Lower leg skin (tissue), 4 donors: Measurements from ENCODE around the gene TMEM138. TPM values are rescaled to one million over a fixed set of nuclear protein-coding genes. Genes with fewer than 3 reads are reported as not detected.

Source experiments
- DNase-seq, 2 donors: peaks; one replicate each; pipeline ENCODE4 v3.0.0-alpha.2; 2019; ENCODE audit warnings: low spot score in 2 of 2
- H3K4me3 ChIP-seq: fragments of 200-600 bp; sonication (generic); 2 replicates; pipeline ENCODE4 v1.5.1; 2017; ENCODE audit warnings: mild to moderate bottlenecking, low read depth; ENCODE audit not compliant: poor library complexity, severe bottlenecking
- POLR2A ChIP-seq, 2 donors: fragments of 450-650 bp; IDR thresholded peaks; one replicate each; pipeline ENCODE4 v1.6.1; 2016 to 2017; ENCODE audit warnings: antibody characterized with exemption in 2 of 2, mild to moderate bottlenecking in 1 of 2, moderate library complexity in 1 of 2
- WGBS, 2 donors: methylation state at CpG; one replicate each; pipeline ENCODE4 v1.1.5; 2018; 5-methylcytosine and 5-hydroxymethylcytosine counted together
- intact Hi-C: fragments of 100-400 bp; cut with DNase I; formaldehyde crosslinking; loops from one replicate; pipeline ENCODE4 v1.15.0; 2023; ENCODE audit warnings: low total_unique reads
- total RNA-seq, 4 donors: library from RNA; depleted of rRNA; stranded (reverse); fragments of >200 nt; gene quantifications; one replicate each; pipeline ENCODE4 v1.1.0, GENCODE V29; 2016
- TF ChIP-seq, protein P1 (sequence below), 3 donors: fragments of 450-650 bp; IDR thresholded peaks; one replicate each; pipeline ENCODE4 v1.5.1; 2016; ENCODE audit warnings: antibody characterized with exemption in 3 of 3, mild to moderate bottlenecking in 3 of 3, moderate library complexity in 2 of 3

Gene TMEM138
- total RNA-seq, 4 donors from 2014 or later = 12.7 to 47.2 (median 18.1) TPM

GRCh38 chr11:61334434-61335354 lies 27.5 kb upstream of the TMEM138 start:
- 77 to 85% methylated on average over 16 of the region's 16 CpGs for WGBS, 2 donors
- DNase-seq = peak in 1 of 2 donors; percentile 67
- TF ChIP-seq, protein P1, sequence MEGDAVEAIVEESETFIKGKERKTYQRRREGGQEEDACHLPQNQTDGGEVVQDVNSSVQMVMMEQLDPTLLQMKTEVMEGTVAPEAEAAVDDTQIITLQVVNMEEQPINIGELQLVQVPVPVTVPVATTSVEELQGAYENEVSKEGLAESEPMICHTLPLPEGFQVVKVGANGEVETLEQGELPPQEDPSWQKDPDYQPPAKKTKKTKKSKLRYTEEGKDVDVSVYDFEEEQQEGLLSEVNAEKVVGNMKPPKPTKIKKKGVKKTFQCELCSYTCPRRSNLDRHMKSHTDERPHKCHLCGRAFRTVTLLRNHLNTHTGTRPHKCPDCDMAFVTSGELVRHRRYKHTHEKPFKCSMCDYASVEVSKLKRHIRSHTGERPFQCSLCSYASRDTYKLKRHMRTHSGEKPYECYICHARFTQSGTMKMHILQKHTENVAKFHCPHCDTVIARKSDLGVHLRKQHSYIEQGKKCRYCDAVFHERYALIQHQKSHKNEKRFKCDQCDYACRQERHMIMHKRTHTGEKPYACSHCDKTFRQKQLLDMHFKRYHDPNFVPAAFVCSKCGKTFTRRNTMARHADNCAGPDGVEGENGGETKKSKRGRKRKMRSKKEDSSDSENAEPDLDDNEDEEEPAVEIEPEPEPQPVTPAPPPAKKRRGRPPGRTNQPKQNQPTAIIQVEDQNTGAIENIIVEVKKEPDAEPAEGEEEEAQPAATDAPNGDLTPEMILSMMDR (IDR thresholded peaks at IDR 0.05) = no peak
- no peak for TF ChIP-seq POLR2A (IDR thresholded peaks at IDR 0.05)
- no peak overlapping the region for H3K4me3 ChIP-seq
- intact Hi-C loops = loop anchor here (5.0 kb wide), 1 partner anchor 53 kb away; no protein-coding TSS in a partner anchor

DNA sequence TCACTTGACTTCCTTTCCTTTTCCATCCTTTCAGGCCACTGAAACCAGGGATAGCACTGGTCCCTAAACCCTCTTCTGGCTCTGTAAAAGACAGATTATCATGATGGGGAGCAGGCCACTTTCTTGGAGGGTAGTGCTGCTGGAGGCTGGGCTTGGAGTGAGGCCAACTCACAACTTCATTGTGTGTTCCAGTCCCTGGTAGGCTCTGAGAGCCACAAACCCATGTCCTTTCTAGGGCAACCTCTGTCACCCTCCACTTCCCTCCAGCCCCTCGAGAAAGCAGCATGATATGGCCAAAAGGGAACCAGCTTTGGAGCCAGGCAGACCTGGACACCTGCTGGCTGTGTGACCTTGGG lies 26.8 kb upstream of the TMEM138 start:
- intact Hi-C loops = loop anchor here (5.0 kb wide), 1 partner anchor 52 kb away; no protein-coding TSS in a partner anchor
- TF ChIP-seq, protein P1 (IDR thresholded peaks at IDR 0.05) = no peak
- no peak for TF ChIP-seq POLR2A (IDR thresholded peaks at IDR 0.05)
- WGBS, 2 donors = 80 to 92% methylated on average over 1 of the region's 1 CpG
- DNase-seq = peak in 1 of 2 donors; percentile 82
- H3K4me3 ChIP-seq = no peak overlapping the region

GRCh38 chr11:61336171-61336935 lies 25.8 kb upstream of the TMEM138 start:
- H3K4me3 ChIP-seq = no peak overlapping the region
- TF ChIP-seq POLR2A (IDR thresholded peaks at IDR 0.05) = no peak
- TF ChIP-seq, protein P1 (IDR thresholded peaks at IDR 0.05) = peak in 1 of 3 donors; percentile 88
- intact Hi-C loops = loop anchor here (5.0 kb wide), 1 partner anchor 51 kb away; no protein-coding TSS in a partner anchor
- 27 to 29% methylated on average over 8 of the region's 8 CpGs for WGBS, 2 donors
- peak; percentile 68 to 95 for DNase-seq

- intact Hi-C loops = loop anchor here (5.0 kb wide), 1 partner anchor 49 kb away; no protein-coding TSS in a partner anchor
- peak in 1 of 2 donors; percentile 71 for DNase-seq
- 91 to 92% methylated on average over 13 to 15 of the region's 15 CpGs for WGBS, 2 donors
- H3K4me3 ChIP-seq = no peak overlapping the region
- TF ChIP-seq POLR2A (IDR thresholded peaks at IDR 0.05) = no peak
- TF ChIP-seq, protein P1 (IDR thresholded peaks at IDR 0.05) = no peak
These were observed 24.3 kb upstream of the TMEM138 start for GRCh38 chr11:61337706-61338470.
